PC-9 (cell line): ENCODE results near the gene ING4.

ENCODE experiments used
- EZH2 ChIP-seq: fragments of 200-600 bp; sonication (generic); IDR thresholded peaks from 2 replicates; pipeline ENCODE4 v1.8.0; 2017; ENCODE audit warnings: antibody characterized with exemption, low read depth
- TF ChIP-seq, protein P1 (sequence below): fragments of 200-600 bp; sonication (generic); conservative IDR thresholded peaks from 2 replicates; pipeline ENCODE4 v1.6.1; 2017; ENCODE audit warnings: mixed run types, antibody characterized with exemption, mild to moderate bottlenecking, moderate library complexity

DNA sequence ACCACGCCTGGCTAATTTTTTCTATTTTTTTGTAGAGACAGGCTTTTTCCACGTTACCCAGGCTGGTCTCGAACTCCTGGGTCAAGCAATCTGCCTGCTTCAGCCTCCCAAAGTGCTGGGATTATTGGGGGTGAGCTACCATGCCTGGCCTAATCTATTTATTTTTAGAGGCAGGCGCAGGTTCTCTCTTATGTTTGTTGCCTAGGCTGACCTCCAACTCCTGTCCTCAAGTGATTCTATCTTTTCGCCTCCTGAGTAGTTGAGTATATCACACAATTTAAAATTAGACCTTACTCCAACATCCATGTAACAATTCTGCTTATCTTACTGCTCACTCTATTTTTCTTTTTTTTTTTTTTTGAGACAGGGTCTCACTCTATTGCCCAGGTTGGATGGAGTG is 8.9 kb downstream of the ING4 start:
- TF ChIP-seq EZH2 = no peak
- TF ChIP-seq, protein P1, sequence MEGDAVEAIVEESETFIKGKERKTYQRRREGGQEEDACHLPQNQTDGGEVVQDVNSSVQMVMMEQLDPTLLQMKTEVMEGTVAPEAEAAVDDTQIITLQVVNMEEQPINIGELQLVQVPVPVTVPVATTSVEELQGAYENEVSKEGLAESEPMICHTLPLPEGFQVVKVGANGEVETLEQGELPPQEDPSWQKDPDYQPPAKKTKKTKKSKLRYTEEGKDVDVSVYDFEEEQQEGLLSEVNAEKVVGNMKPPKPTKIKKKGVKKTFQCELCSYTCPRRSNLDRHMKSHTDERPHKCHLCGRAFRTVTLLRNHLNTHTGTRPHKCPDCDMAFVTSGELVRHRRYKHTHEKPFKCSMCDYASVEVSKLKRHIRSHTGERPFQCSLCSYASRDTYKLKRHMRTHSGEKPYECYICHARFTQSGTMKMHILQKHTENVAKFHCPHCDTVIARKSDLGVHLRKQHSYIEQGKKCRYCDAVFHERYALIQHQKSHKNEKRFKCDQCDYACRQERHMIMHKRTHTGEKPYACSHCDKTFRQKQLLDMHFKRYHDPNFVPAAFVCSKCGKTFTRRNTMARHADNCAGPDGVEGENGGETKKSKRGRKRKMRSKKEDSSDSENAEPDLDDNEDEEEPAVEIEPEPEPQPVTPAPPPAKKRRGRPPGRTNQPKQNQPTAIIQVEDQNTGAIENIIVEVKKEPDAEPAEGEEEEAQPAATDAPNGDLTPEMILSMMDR = no peak
